HT1080 (cell line): ENCODE measurements around the gene MTCL3.

Experiments used
- DNase-seq: peaks from one replicate; pipeline ENCODE4 v3.0.0-alpha.2; 2015; ENCODE audit warnings: low read depth

The MTCL3 gene

GRCh38 chr6:127518710-127519468, at the start of gene MTCL3:
Gene MTCL3 (minus strand): TSS chr6:127519335.
- peak; percentile 45 for DNase-seq

GRCh38 chr6:127567476-127567875, 48.3 kb upstream of the MTCL3 start:
- no peak for DNase-seq

GRCh38 chr6:127566651-127567050, 47.5 kb upstream of the MTCL3 start:
- no peak for DNase-seq

- DNase-seq: no peak
These were observed 47.0 kb upstream of the MTCL3 start for GRCh38 chr6:127566119-127566518.

DNA sequence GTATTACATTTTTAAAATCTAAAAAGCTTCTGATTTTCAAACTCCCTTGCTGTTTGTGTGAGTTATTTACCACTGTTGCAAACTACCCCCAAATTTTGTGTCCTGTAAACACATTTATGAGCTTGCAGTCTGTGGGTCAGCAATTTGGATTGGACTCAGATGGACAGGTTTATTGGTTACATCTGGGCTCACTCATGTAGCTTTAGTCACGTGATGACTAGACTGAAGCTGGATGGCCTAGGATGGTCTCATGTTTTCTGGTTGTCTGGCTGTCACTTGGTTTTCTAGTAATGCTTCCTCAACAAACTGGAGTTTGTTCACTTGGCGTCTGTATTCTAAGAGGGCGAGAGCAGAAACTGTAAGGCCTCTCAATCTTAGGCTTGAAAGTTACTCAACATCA, 45.6 kb upstream of the MTCL3 start:
- no peak for DNase-seq

DNA sequence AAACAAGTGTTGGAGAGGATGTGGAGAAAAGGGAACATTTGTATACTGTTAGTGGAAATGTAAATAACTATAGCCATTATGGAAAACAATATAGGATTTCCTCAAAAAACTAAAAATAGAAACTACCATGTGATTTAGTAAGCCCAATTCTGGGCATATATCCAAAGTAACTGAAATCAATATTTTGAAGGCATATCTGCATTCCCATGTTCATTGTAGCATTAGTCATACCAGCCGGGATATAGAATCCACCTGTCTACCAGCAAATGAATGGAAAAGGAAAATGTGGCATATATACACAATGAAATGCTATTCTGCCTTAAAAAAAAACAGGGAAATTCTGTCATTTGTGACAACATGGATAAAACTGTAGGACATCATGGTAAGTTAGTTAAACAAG, 42.5 kb upstream of the MTCL3 start:
- no peak for DNase-seq

GRCh38 chr6:127554435-127555006, 35.4 kb upstream of the MTCL3 start:
- peak; percentile 44 for DNase-seq

DNA sequence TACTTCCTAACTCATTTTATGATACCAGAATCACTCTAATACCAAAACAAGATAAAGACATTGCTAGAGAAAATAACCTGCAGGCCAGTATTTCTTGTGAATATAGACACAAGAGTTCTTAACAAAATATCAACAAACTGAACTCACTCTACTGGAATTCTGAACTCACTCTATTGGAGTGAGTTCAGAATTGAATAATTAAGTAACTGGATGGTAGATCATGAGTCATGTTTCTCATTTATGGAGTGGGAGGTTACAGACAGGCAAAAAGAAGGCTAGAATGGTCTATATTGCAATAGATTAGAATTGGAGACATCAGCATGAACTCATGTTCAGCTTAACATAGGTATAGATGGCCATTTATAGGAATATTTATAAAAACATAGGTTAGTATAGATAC, 31.3 kb upstream of the MTCL3 start:
- no peak for DNase-seq

DNA sequence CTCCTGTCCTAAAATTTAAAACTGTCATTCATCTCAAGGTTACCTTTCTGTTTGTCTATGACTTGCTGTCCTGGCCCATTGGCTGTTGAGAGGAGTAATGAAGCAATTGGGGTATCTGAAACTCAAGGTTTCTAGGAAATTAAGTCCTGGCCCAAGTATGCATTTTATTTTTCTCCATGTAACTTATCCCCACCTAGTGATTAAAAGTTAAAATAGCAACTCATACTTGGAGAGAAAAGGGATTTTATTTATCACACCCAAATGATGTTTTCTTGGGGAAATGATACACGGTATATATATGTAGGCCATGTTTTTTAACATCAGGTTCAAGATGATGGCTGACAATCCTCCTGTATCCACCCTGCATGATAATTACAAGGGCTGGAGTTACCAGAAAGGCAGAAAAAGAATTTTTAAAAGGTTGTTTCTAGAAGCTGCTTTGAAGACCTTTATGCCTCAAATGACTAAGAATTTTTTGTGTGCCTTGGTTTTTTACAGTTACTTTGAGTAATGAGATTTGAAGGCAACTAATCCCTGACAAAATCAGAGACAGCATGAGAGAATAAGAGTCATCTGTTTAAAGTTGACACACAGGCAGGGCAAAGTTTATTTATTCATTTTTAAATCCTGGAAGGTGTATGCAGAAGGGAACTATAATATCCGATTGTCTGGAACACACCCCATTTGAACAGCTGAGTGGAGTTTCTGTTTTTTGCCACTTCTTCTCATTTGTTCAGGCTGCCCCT, 28.9 kb upstream of the MTCL3 start:
- DNase-seq: peak; percentile 23

DNA sequence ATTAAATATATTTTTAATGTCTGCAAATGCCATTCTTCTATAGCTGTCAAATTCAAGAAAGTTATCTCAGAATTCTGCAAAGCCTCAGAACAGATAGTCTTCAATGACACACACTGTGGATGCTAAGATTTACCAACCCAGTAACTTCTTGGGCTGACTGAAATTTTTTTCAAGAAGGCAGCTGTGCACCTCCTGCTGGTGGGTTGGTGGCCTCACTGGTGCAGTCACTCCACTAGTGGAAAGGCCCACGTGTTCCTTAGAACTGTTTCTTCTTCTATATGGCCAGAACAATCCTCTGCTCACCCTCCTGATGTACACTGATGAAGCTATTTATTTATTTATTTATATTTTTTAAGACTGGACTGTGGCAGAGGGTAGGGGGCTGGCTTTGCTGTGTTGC, 28.1 kb upstream of the MTCL3 start:
- no peak for DNase-seq

DNA sequence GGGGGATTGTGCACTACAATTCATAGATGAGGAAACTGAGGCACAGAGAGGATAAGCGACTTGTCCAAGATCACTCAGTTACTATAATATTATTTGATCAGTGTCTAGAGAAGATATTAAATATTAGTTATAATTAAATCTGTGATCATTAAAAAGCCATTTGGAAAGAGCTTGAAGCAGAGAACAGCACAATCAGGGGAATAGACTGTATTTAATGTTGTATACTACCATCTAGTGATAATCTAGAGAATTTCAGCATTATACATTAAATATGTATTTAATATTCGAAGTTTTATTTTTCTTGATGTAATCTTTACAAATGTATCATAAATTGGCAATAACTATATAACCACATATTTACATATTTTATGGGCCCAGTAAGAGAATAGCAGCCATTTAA, 20.1 kb upstream of the MTCL3 start:
- no peak for DNase-seq

- no peak for DNase-seq
These were observed 19.7 kb upstream of the MTCL3 start for GRCh38 chr6:127538750-127539264.

DNA sequence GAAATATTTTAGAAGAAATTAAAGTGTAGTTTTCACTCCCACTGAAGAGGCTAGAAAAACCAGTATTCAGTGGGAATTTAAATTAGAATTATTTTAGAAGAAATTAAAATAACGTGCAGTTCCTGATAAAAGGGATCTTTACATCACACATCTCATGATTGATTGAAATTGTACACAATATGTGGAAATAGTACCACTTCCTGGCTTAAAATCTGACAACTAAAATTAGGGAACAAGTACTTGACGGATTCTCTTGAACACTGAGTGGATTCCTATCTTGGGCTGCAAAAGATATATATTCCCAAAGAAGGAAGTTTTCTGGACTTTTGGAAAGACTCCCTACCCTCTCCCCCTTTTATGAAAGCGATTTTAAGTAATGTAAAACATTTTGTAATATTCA, 14.6 kb upstream of the MTCL3 start:
- no peak for DNase-seq

DNA sequence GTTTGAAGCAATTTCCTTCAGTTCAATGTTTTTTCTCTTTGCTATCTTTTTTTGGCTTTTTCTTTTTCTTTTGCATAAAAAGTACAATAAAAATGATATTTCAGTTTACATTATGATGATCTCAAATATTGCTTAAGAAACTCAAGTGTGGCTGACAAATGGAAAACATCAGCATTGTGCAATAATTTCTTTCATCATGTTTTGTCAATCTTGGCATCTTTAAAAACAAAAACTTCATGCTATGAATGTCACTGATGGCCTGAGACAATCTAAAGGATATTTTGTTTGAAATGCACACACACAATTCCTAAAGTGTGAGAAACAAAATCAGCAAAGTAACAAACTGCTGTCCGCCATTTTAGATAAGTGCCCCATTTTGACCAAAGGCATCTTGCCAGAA, 13.9 kb upstream of the MTCL3 start:
- no peak for DNase-seq

DNA sequence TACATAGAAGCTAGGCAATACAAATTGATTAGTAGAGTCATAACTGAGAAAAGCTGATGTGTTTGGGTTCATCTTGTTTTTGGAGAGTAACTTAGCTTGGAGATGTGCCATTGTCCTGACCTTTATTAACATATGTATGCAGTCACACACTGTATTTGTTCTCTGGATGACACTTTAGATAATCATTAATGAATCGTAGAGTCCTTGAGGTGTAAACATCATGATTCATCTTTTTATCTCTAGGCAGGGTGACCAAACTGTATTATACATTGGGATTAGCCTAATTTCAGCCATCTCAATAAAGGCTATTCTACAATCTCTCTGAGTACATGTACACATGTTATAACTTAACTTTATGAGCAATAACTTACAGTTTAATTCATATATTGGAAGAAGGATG, 3.6 kb upstream of the MTCL3 start:
- DNase-seq: no peak

DNA sequence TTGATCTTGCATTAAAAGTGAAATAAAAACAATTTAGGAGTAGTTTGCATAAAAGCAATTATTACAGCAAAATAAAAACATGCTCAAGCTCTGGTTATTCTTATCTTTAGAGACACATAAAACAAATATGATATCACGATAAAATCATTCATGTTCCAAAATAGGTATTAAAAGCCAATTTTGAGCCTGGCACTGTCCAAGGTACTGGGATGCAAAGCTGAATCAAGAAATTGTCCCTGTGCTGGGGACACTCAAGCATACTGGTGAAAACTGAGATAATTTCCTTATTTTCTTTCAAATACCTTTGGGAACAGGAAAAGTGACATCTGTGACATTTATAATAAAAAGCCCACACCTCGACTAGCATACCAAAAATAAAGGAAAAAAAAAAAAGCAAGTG, 931 bp upstream of the MTCL3 start:
- DNase-seq: no peak

DNA sequence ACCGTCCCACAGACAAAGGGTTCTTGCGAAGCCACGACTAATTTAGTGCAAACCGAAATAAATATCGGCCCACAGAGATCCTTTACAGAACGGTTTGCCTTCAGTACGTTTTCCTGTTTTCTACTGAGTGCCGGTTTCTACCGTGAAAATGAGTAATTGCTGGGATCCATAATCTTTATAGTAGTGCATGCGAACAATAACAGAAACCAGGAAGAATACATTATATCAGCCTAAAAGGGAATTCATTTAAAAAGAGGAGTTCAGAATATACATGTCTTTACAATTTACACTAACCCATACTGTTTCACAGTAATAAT, 292 bp upstream of the MTCL3 start:
- DNase-seq: no peak

GRCh38 chr6:127518191-127518709, 885 bp downstream of the MTCL3 start:
- no peak for DNase-seq

DNA sequence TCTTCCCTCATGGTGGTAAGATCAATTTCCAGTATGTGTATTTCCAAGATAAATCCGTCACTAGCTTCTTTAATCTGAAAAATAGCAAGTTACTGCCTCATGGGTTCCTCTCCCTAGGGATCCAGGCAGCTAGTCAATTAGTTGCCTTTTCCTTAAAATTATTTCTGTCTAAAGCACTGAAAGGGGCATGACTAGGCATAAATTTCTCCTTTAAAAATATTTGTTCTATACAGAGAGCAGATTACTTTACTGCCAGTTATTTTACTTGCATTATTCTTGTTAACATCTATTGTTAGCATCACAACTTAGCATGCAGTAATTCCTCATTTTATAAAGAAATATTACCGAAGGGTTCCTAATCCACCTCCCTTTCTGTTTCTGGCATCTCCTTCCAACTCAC, 1.4 kb downstream of the MTCL3 start:
- no peak for DNase-seq

DNA sequence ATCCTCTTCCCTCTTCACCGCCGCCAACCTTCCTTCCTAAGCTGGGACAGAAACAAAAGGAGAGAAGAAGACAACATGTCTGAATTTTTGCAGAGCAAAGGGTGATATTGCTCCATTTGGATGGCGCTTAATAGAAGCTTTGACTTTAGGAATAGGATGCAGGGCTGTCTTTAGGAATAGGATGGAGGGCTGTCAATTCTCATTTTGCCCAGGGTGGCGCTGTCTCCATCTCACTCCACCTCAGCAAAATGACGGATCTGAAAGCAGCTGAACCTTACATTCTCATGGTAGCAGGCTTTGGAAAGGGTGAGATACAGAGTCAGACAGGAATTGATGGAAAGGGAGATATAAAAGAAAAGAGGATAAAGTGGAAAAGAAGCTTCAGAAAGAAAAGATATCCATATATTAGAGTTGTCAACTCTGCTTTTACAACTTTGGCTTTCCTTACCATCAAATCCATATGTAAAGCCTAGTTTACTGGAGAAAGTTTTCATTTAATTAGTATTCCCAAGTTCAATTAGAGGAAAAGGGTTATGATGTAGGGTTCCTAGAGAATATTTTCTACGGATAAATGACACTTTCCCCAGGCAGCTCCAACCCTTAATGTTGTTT, 2.4 kb downstream of the MTCL3 start:
- peak; percentile 74 for DNase-seq

DNA sequence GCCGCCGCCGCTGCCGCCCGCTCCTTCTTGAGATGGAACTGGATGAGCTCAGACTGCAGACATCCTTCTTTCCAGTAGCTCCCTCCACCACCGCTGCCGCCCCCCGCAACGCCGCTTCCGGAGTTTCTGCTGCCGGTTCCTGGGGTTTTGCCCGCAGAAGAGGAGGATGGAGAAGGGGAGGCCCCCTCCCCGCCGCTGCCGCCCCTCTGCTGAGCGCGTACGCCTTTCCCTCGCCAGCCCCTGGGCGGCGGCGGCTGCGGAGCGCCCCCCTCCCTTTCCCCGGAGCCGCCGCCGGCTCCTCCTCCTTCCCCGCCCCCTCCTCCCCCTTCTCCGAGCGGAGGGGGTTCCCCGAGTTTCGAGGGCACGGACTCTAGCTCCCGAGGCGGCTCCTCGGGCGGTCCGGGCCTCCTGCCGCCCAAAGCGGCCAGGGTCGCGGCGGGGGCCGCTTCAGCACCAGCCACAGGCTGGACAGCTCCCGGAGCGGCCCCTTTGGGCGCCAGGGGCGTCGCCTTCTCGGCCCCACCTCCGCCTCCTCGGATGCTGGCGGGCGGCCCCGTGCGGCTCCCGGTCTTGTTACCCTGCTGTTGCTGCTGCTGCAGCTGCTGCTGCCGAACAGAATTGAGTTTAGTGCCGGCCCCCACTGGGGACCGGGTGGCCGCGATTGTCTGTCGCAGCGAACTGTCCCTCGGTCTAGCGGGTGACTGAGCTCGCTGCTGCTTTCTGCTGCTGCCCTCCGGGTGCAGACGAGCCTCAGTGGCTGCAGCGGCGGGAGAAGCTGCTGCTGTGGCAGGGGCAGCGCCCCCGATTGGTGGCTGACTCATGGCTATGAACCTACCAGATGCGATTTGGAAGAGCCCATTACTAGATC, 3.1 kb downstream of the MTCL3 start:
- DNase-seq: peak; percentile 72
